Vagina (tissue), 2 donors: Measurements from ENCODE around the gene HNRNPM. TPM values are rescaled to one million over a fixed set of nuclear protein-coding genes. Genes with fewer than 3 reads are reported as not detected.

Experiments used
- DNase-seq, 2 donors: peaks; one replicate each; pipeline ENCODE4 v3.0.0-alpha.2; 2017; ENCODE audit errors: extremely low spot score in 2 of 2
- H3K27ac ChIP-seq: fragments of 200-600 bp; sonication (generic); one replicate; pipeline ENCODE4 v1.5.1; 2019
- H3K27me3 ChIP-seq: fragments of 200-600 bp; sonication (generic); one replicate; pipeline ENCODE4 v1.5.1; 2019
- H3K36me3 ChIP-seq, 2 donors: fragments of 200-600 bp; sonication (generic); one replicate each; pipeline ENCODE4 v1.5.1; 2017 to 2019
- H3K4me1 ChIP-seq: fragments of 200-600 bp; sonication (generic); one replicate; pipeline ENCODE4 v1.5.1; 2019
- H3K4me3 ChIP-seq, 2 donors: fragments of 200-600 bp; sonication (generic); 1 replicate in 1 of 2; 2 replicates in 1 of 2; pipeline ENCODE4 v1.5.1; 2016 to 2019
- H3K9me3 ChIP-seq: fragments of 200-600 bp; sonication (generic); one replicate; pipeline ENCODE4 v1.5.1; 2019
- POLR2A ChIP-seq, 2 donors: fragments of 450-650 bp; IDR thresholded peaks; one replicate each; pipeline ENCODE4 v1.6.1; 2017; ENCODE audit warnings: antibody characterized with exemption in 2 of 2, mild to moderate bottlenecking in 2 of 2, moderate library complexity in 2 of 2
- POLR2AphosphoS5 ChIP-seq, 2 donors: sonication (generic); formaldehyde crosslinking; IDR thresholded peaks; one replicate each; pipeline ENCODE4 v1.9.0; 2017; ENCODE audit warnings: antibody characterized with exemption in 2 of 2, mild to moderate bottlenecking in 2 of 2, low read depth in 1 of 2; ENCODE audit not compliant: insufficient read depth in 1 of 2
- intact Hi-C: fragments of 100-400 bp; cut with DNase I; formaldehyde crosslinking; loops from one replicate; pipeline ENCODE4 v1.15.1; 2023
- total RNA-seq: library from RNA; depleted of rRNA; stranded (reverse); fragments of >200 nt; gene quantifications from one replicate; pipeline ENCODE4 v1.2.3, GENCODE V29; 2016
- TF ChIP-seq, protein P1 (sequence below), 3 experiments: fragments of 450-650 bp in 2 of 3; fragments of 200-600 bp in 1 of 3; sonication (generic) in 1 of 3; IDR thresholded peaks; one replicate each; pipeline ENCODE4 v1.5.1; 2017 to 2019; ENCODE audit warnings: antibody characterized with exemption in 3 of 3, mild to moderate bottlenecking in 2 of 3, moderate library complexity in 2 of 3

The HNRNPM gene
- total RNA-seq: 140 TPM

DNA sequence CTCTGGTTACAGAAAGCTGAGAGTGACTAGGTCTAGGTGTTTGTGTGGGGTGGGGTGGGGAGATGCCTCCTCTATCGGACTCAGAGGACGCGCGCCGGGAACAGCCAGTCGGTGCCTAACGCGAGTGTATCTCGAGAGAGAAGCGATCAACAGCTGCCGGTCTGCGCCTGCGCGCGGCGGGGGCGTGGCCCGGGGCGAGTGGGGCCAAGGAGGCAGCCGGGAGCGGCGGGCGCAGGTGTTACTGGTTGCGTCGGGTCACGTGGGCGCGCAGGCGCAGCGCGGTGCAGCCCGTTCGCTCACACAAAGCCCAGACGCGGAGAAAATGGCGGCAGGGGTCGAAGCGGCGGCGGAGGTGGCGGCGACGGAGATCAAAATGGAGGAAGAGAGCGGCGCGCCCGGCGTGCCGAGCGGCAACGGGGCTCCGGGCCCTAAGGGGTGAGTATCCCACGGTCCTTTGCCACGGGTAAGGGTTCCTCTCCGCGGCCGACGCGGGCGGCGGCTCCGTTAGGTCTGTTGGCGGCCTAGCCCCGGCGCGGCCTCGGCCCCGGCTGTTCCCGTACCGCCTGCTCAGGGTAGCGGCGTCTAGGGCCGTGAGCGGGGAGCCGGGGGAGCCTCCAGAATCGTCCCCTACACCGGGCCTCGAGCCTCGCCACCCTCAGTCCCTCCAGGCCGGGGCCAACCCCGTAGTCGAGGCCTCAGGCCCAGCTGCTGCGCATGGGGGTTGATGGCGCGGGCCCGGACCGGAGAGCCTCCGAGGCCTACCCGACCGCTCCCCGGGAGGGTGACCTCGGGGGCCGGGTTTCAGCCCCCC is at the start of gene HNRNPM:
TSS of gene HNRNPM (plus strand) at position 299 of the 811 bp plus-strand sequence. CDS start at position 323, 24 bp downstream.
- Histone ChIP-seq H3K9me3 (no peaks in the 10 kb centered on the region), H3K4me3 (peak within 1 kb of the TSS; percentile 78 to 83), H3K36me3 (peaks cover 0 to 14% of the 10 kb centered on the region in 2 donors), H3K27ac (peak within 1 kb of the TSS; percentile 96), H3K4me1 (peaks cover 50% of the 10 kb centered on the region), H3K27me3 (no peaks in the 10 kb centered on the region)
- TF ChIP-seq, protein P1, sequence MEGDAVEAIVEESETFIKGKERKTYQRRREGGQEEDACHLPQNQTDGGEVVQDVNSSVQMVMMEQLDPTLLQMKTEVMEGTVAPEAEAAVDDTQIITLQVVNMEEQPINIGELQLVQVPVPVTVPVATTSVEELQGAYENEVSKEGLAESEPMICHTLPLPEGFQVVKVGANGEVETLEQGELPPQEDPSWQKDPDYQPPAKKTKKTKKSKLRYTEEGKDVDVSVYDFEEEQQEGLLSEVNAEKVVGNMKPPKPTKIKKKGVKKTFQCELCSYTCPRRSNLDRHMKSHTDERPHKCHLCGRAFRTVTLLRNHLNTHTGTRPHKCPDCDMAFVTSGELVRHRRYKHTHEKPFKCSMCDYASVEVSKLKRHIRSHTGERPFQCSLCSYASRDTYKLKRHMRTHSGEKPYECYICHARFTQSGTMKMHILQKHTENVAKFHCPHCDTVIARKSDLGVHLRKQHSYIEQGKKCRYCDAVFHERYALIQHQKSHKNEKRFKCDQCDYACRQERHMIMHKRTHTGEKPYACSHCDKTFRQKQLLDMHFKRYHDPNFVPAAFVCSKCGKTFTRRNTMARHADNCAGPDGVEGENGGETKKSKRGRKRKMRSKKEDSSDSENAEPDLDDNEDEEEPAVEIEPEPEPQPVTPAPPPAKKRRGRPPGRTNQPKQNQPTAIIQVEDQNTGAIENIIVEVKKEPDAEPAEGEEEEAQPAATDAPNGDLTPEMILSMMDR (IDR thresholded peaks at IDR 0.05): no peak
- TF ChIP-seq POLR2AphosphoS5 (IDR thresholded peaks at IDR 0.05; ENCODE audit: insufficient read depth in 1 of 2, low read depth in 1 of 2) (peak; percentile 36 to 97), POLR2A (IDR thresholded peaks at IDR 0.05) (peak in 1 of 2 donors; percentile 92)
- DNase-seq: peak; percentile 99
- intact Hi-C loops: no loop called here

DNA sequence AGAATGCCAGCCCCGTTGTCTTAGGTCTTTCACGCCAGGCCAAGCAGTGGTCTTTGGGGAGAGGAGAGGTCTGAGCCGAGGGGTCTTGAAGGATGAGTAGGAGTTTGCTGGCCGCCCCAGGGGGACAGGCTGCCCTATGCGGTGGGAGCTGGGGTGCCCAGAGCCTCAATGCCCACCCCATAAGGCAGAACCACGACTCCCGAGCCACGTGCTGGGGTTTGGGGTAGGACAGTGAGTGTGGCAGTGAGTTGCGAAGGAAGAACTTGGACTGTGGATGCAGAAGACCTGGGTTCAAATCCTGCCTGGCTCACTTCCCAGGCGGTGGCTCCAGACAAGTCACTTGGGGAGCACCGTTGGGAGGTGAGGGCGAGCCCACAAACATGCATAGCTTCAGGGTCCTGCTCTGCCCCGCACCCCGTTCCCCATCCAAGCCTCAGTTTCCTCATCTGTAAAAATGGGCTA is 49.1 kb upstream of the HNRNPM start:
- DNase-seq: no peak
- Histone ChIP-seq H3K27me3 (no peaks in the 10 kb centered on the region), H3K9me3 (no peaks in the 10 kb centered on the region), H3K4me3 (no peak overlapping the region), H3K4me1 (peaks cover 76% of the 10 kb centered on the region), H3K36me3 (peaks cover 0 to 13% of the 10 kb centered on the region in 2 donors), H3K27ac (no peak overlapping the region)
- intact Hi-C loops: no loop called here
- no peak for TF ChIP-seq POLR2AphosphoS5 (IDR thresholded peaks at IDR 0.05; ENCODE audit: insufficient read depth in 1 of 2, low read depth in 1 of 2)
- TF ChIP-seq, protein P1 (IDR thresholded peaks at IDR 0.05): no peak
- TF ChIP-seq POLR2A (IDR thresholded peaks at IDR 0.05): no peak

DNA sequence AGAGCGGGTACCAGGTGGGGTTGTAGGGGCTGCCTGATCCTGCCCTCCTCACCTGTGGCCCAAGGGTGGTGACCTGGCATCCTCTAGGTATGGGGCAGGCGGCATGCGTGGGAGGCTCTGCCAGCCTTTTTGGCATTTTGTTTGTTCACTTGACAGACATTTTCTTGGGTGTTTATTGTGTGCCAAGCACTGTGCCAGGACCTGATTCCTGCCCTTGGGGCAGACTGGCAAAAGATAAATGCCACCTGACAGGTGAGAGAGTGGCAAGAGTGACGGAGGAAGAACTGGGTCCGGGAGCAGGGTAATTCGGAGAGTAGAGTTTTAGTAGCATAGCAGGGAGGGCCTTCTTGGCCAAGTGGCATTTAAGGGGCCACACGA is 48.6 kb upstream of the HNRNPM start:
- Histone ChIP-seq H3K4me3 (no peak overlapping the region), H3K4me1 (peaks cover 72% of the 10 kb centered on the region), H3K27ac (no peak overlapping the region), H3K27me3 (no peaks in the 10 kb centered on the region), H3K9me3 (no peaks in the 10 kb centered on the region), H3K36me3 (peaks cover 0 to 13% of the 10 kb centered on the region in 2 donors)
- intact Hi-C loops: no loop called here
- no peak for TF ChIP-seq POLR2A (IDR thresholded peaks at IDR 0.05)
- TF ChIP-seq POLR2AphosphoS5 (IDR thresholded peaks at IDR 0.05; ENCODE audit: insufficient read depth in 1 of 2, low read depth in 1 of 2): no peak
- TF ChIP-seq, protein P1 (IDR thresholded peaks at IDR 0.05): no peak
- DNase-seq: no peak

DNA sequence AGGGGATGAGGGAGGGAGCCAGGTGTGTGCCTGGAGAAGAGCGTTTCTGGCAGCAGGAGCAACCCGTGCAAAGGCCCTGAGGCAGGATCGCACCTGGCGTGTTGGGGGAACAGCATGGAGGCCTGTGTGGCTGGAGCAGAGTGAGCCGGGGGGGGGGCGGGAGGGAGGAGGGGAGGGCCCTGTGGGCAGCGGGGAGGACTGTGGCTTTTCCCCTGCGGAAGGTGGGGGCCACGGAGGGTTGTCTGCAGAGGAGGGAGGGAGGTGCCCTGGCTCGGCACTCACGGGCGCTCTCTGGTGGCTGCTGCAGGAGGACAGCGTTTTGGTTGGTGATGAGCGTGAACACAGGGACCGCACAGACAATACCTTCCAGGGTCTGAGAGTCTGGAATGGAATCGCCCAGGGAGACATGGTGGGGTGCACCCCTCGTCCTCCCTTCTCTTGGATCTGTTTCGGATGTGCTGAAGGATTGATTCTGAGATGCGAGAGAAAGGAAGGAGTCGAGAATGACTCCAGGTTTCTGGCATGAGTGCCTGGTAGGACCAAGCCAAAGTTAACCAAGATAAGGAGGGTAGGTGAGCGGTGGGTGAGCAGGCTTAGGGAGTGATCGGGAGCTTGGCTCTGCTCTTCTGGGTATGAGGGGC is 48.1 kb upstream of the HNRNPM start:
- H3K27me3 ChIP-seq: no peaks in the 10 kb centered on the region
- no peak overlapping the region for H3K27ac ChIP-seq
- TF ChIP-seq POLR2AphosphoS5 (IDR thresholded peaks at IDR 0.05; ENCODE audit: insufficient read depth in 1 of 2, low read depth in 1 of 2): no peak
- TF ChIP-seq, protein P1 (IDR thresholded peaks at IDR 0.05): peak in 2 of 3 experiments; percentile 38 to 51
- TF ChIP-seq POLR2A (IDR thresholded peaks at IDR 0.05): no peak
- intact Hi-C loops: no loop called here
- no peak for DNase-seq
- H3K36me3 ChIP-seq: peaks cover 0 to 13% of the 10 kb centered on the region in 2 donors
- H3K9me3 ChIP-seq: no peaks in the 10 kb centered on the region
- peaks cover 67% of the 10 kb centered on the region for H3K4me1 ChIP-seq
- no peak overlapping the region for H3K4me3 ChIP-seq
